D721Med (cell line): ENCODE results near the gene KCNK3.
A peak's percentile ranks its signal among the peaks of the same experiment; 100 is the strongest.

Source experiments
- DNase-seq: peaks from one replicate; pipeline ENCODE4 v3.0.0; 2011; ENCODE audit warnings: low spot score; ENCODE audit not compliant: insufficient read length
- FAIRE-seq: peaks from 2 replicates; lab custom pipeline; 2011; peaks lifted over from hg19 to GRCh38; lab: Jason Lieb, UNC
- CTCF ChIP-seq: IDR thresholded peaks from 2 replicates; pipeline ENCODE4 v1.5.1; 2012; ENCODE audit warnings: mild to moderate bottlenecking, control low read depth; ENCODE audit not compliant: insufficient read depth; ENCODE audit errors: missing control alignments

Gene KCNK3

GRCh38 chr2:26772064-26773001 lies 79.8 kb downstream of the KCNK3 start:
- no peak for TF ChIP-seq CTCF
- FAIRE-seq = peak; percentile 48
- no peak for DNase-seq

GRCh38 chr2:26776195-26776800 lies 83.8 kb downstream of the KCNK3 start:
- no peak for FAIRE-seq
- DNase-seq = no peak
- no peak for TF ChIP-seq CTCF

DNA sequence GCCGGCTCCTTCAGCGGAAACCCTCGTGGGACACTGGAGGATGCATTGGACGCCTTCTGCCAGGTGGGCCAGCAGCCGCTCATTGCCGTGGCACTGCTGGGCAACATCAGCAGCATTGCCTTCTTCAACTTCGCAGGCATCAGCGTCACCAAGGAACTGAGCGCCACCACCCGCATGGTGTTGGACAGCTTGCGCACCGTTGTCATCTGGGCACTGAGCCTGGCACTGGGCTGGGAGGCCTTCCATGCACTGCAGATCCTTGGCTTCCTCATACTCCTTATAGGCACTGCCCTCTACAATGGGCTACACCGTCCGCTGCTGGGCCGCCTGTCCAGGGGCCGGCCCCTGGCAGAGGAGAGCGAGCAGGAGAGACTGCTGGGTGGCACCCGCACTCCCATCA lies 85.6 kb downstream of the KCNK3 start:
- FAIRE-seq (no peak), DNase-seq (no peak)
- TF ChIP-seq CTCF = no peak

GRCh38 chr2:26778507-26778906 lies 86.0 kb downstream of the KCNK3 start:
- FAIRE-seq (no peak), DNase-seq (no peak)
- no peak for TF ChIP-seq CTCF

DNA sequence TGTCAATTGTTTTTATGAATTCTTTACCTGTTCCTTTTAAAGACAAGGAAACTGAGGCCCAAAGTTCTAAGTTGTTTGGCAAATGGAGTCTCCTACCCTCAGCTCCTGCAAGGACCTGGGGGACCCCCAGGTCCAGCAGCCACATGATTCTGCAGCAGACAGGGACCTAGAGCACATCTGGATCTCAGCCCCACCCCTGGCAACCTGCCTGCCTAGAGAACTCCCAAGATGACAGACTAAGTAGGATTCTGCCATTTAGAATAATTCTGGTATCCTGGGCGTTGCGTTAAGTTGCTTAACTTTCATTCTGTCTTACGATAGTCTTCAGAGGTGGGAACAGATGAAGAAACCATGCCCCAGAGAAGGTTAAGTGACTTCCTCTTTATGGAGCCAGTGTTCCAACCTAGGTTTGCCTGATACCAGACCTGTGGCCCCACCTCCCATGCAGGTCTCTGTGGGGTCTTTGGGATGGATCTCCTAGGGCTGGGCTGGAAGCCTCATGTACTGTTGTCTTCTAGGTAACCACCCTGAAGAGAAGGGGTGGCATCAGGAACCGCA lies 87.8 kb downstream of the KCNK3 start:
- DNase-seq (no peak), FAIRE-seq (no peak)

More for the DNA sequence above, 87.8 kb downstream of the KCNK3 start:
- TF ChIP-seq CTCF = no peak
